B cell (primary cell): Measurements from ENCODE around the gene CPD. TPM values are rescaled to one million over a fixed set of nuclear protein-coding genes. Genes with fewer than 3 reads are reported as not detected.

Experiments
- ATAC-seq: fragments of 200-7000 bp; cut with Tn5 transposase; one replicate; pipeline ENCODE4 v1.10.0; 2021; ENCODE audit warnings: low read depth, mild to moderate bottlenecking, moderate number of reproducible peaks, moderate library complexity
- CTCF ChIA-PET: fragments of 350-600 bp; sonication (Branson Sonifier 250); formaldehyde crosslinking; loops from one replicate; lab custom pipeline; 2021; ENCODE audit warnings: antibody characterized with exemption, inconsistent platforms; lab: Charles Lee
- POLR2A ChIA-PET: fragments of 350-600 bp; sonication (Branson Sonifier 250); formaldehyde crosslinking; loops from one replicate; lab custom pipeline; 2021; ENCODE audit warnings: antibody characterized with exemption; lab: Charles Lee
- DNase-seq: peaks from one replicate; pipeline ENCODE4 v3.0.0; 2013
- H2AFZ ChIP-seq: 2 replicates; pipeline ENCODE4 v1.6.1; 2012; ENCODE audit warnings: mild to moderate bottlenecking, low read depth, low read length; ENCODE audit not compliant: insufficient read depth, poor library complexity, severe bottlenecking
- H3K27ac ChIP-seq, 2 donors: 1 replicate in 1 of 2; 2 replicates in 1 of 2; pipeline ENCODE4 v1.5.1; 2012 to 2013; ENCODE audit warnings: low read length in 2 of 2, mild to moderate bottlenecking in 2 of 2, moderate library complexity in 1 of 2
- H3K27me3 ChIP-seq, 4 experiments: fragments of 200-600 bp in 1 of 4; sonication (generic) in 1 of 4; replicated peaks in 1 of 4; 1 replicate in 2 of 4; 2 replicates in 2 of 4; pipeline versions ENCODE4 v1.6.1 to v1.7.0; 2013 to 2016; ENCODE audit warnings: low read length in 3 of 4, mild to moderate bottlenecking in 2 of 4, mixed read lengths in 1 of 4, moderate library complexity in 1 of 4; ENCODE audit not compliant: insufficient read depth in 4 of 4, control insufficient read depth in 3 of 4; ENCODE audit errors: control extremely low read depth in 1 of 4
- H3K36me3 ChIP-seq, 2 experiments: replicated peaks in 1 of 2; 1 replicate in 1 of 2; 2 replicates in 1 of 2; pipeline versions ENCODE4 v1.6.1 to v1.7.1; 2013; ENCODE audit warnings: low read length in 1 of 2; ENCODE audit not compliant: insufficient read depth in 2 of 2, control insufficient read depth in 1 of 2; ENCODE audit errors: control extremely low read depth in 1 of 2, extremely low read depth in 1 of 2
- H3K4me1 ChIP-seq, 2 donors: fragments of 200-600 bp in 1 of 2; sonication (generic) in 1 of 2; 1 replicate in 1 of 2; 2 replicates in 1 of 2; pipeline versions ENCODE4 v1.5.1 to v1.6.1; 2013 to 2017; ENCODE audit warnings: low read length in 2 of 2; ENCODE audit not compliant: control insufficient read depth in 2 of 2, insufficient read depth in 2 of 2
- H3K4me2 ChIP-seq: replicated peaks from 2 replicates; pipeline ENCODE3; 2012; ENCODE audit warnings: mild to moderate bottlenecking, low read depth, low read length; ENCODE audit not compliant: poor library complexity, severe bottlenecking
- H3K4me3 ChIP-seq, 5 experiments: fragments of 200-600 bp in 1 of 5; sonication (generic) in 1 of 5; 1 replicate in 3 of 5; 2 replicates in 2 of 5; pipeline versions ENCODE4 v1.5.1 to v1.7.0; 2011 to 2016; ENCODE audit warnings: low read length in 4 of 5, mild to moderate bottlenecking in 4 of 5, low read depth in 2 of 5, control low read depth in 1 of 5, moderate library complexity in 1 of 5; ENCODE audit not compliant: insufficient read depth in 1 of 5; ENCODE audit errors: control extremely low read depth in 1 of 5, extremely low read depth in 1 of 5
- H3K79me2 ChIP-seq: fragments of 200-600 bp; sonication (generic); one replicate; pipeline ENCODE4 v1.6.0; 2016; ENCODE audit warnings: low read length; ENCODE audit not compliant: control insufficient read depth, insufficient read depth
- H3K9ac ChIP-seq: fragments of 200-600 bp; sonication (generic); 2 replicates; pipeline ENCODE4 v1.6.1; 2017; ENCODE audit warnings: mild to moderate bottlenecking, low read length, moderate library complexity
- H3K9me3 ChIP-seq, 3 donors: one replicate each; pipeline versions ENCODE4 v1.6.1 to v1.7.1; 2013; ENCODE audit warnings: low read length in 2 of 3; ENCODE audit not compliant: control insufficient read depth in 2 of 3, insufficient read depth in 1 of 3; ENCODE audit errors: control extremely low read depth in 1 of 3
- H4K20me1 ChIP-seq: 2 replicates; pipeline ENCODE4 v1.6.0; 2012; ENCODE audit warnings: mild to moderate bottlenecking, low read length; ENCODE audit not compliant: insufficient read depth, control insufficient read depth, poor library complexity, severe bottlenecking
- H3K27ac Mint-ChIP-seq: one replicate; pipeline ENCODE4 v1.8.0; 2021; ENCODE audit warnings: mixed read lengths
- H3K27me3 Mint-ChIP-seq: one replicate; pipeline ENCODE4 v1.8.0; 2021; ENCODE audit warnings: mixed read lengths
- H3K4me1 Mint-ChIP-seq: one replicate; pipeline ENCODE4 v1.8.0; 2021; ENCODE audit warnings: mixed read lengths
- H3K4me3 Mint-ChIP-seq: one replicate; pipeline ENCODE4 v1.8.0; 2021; ENCODE audit warnings: mixed read lengths
- H3K9me3 Mint-ChIP-seq: one replicate; pipeline ENCODE4 v1.8.0; 2022; ENCODE audit warnings: mixed read lengths; ENCODE audit not compliant: insufficient read depth
- EZH2 ChIP-seq: IDR thresholded peaks from 2 replicates; pipeline ENCODE4 v1.6.1; 2012; ENCODE audit warnings: borderline replicate concordance, low read depth, mild to moderate bottlenecking, moderate library complexity, low read length; ENCODE audit not compliant: insufficient read depth, poor library complexity, severe bottlenecking
- WGBS: methylation state at CpG from one replicate; pipeline ENCODE4 v1.1.5; 2013; ENCODE audit warnings: missing lambda C conversion rate; ENCODE audit not compliant: insufficient coverage; 5-methylcytosine and 5-hydroxymethylcytosine counted together
- intact Hi-C: fragments of 100-400 bp; cut with micrococcal nuclease; formaldehyde crosslinking; loops from one replicate; pipeline ENCODE4 v1.10.0; 2022
- polyA plus RNA-seq: library from polyadenylated mRNA; depleted of rRNA; stranded (reverse); fragments of >200 nt; gene quantifications from 2 replicates; pipeline ENCODE4 v1.2.3, GENCODE V29; 2012
- total RNA-seq, 2 donors: library from RNA; stranded (reverse); fragments of 120-200 nt in 1 of 2; gene quantifications; 1 replicate in 1 of 2; 2 replicates in 1 of 2; pipeline versions ENCODE4 v1.2.3 to v1.2.4, GENCODE V29; 2013 to 2022
- TF ChIP-seq, protein P1 (sequence below): fragments of 200-600 bp; IDR thresholded peaks from one replicate; pipeline ENCODE4 v1.8.0; 2022; ENCODE audit warnings: antibody characterized with exemption, mild to moderate bottlenecking

The CPD gene
- total and polyA plus RNA-seq, 2 donors (not counting 1 experiment from before 2014, with no cell fraction given), result 1.5 to 15.6 TPM

GRCh38 chr17:30477774-30478115 lies 99.0 kb downstream of the CPD start:
- Histone ChIP-seq H3K4me2 (peak overlapping the region; percentile 77), H3K4me1 (peaks cover 20 to 22% of the 10 kb centered on the region in 2 donors), H4K20me1 (peaks cover 6% of the 10 kb centered on the region), H3K79me2 (peaks cover 37% of the 10 kb centered on the region), H3K9me3 (peaks cover 0 to 2% (median 0%) of the 10 kb centered on the region in 3 donors), H2AFZ (peak overlapping the region; percentile 100), H3K27me3 (no peaks in the 10 kb centered on the region), H3K9ac (peak overlapping the region; percentile 99), H3K27ac (peak overlapping the region; percentile 92 to 99), H3K4me3 (peak overlapping the region; percentile 77 to 93 (median 81)), H3K36me3 (peaks cover 0 to 31% of the 10 kb centered on the region in 2 experiments)
- no peak for TF ChIP-seq EZH2
- TF ChIP-seq, protein P1, sequence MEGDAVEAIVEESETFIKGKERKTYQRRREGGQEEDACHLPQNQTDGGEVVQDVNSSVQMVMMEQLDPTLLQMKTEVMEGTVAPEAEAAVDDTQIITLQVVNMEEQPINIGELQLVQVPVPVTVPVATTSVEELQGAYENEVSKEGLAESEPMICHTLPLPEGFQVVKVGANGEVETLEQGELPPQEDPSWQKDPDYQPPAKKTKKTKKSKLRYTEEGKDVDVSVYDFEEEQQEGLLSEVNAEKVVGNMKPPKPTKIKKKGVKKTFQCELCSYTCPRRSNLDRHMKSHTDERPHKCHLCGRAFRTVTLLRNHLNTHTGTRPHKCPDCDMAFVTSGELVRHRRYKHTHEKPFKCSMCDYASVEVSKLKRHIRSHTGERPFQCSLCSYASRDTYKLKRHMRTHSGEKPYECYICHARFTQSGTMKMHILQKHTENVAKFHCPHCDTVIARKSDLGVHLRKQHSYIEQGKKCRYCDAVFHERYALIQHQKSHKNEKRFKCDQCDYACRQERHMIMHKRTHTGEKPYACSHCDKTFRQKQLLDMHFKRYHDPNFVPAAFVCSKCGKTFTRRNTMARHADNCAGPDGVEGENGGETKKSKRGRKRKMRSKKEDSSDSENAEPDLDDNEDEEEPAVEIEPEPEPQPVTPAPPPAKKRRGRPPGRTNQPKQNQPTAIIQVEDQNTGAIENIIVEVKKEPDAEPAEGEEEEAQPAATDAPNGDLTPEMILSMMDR, result no peak
- intact Hi-C loops, result loop anchor here (1.0 to 5.0 kb wide), 6 partner anchors 75 to 360 kb away; partner anchors contain the start of genes CPD, CRLF3 and NSRP1
- ChIA-PET CTCF (interaction anchor here (0.6 to 2.2 kb wide), 5 partner anchors 11 to 372 kb away, joined by 5 to 7 read pairs (median 5); no protein-coding TSS in a partner anchor), POLR2A (interaction anchor here (0.6 to 1.5 kb wide), 2 partner anchors 123 to 558 kb away, joined by 4 read pairs; no protein-coding TSS in a partner anchor)
- no peaks in the 10 kb centered on the region for H3K27me3 Mint-ChIP-seq
- peak overlapping the region; percentile 94 for H3K4me3 Mint-ChIP-seq
- DNase-seq (peak; percentile 74), ATAC-seq (peak; percentile 7)
- H3K9me3 Mint-ChIP-seq, result no peaks in the 10 kb centered on the region
- H3K27ac Mint-ChIP-seq, result peak overlapping the region; percentile 96
- peaks cover 34% of the 10 kb centered on the region for H3K4me1 Mint-ChIP-seq
- WGBS, result 0% methylated on average over 8 of the region's 9 CpGs

- Histone ChIP-seq H3K9me3 (no peaks in the 10 kb centered on the region), H4K20me1 (peaks cover 14% of the 10 kb centered on the region), H2AFZ (no peak overlapping the region), H3K27ac (no peak overlapping the region), H3K9ac (no peak overlapping the region), H3K4me3 (no peak overlapping the region), H3K4me2 (no peak overlapping the region), H3K27me3 (no peaks in the 10 kb centered on the region), H3K4me1 (peaks cover 12 to 16% of the 10 kb centered on the region in 2 donors), H3K79me2 (peaks cover 45% of the 10 kb centered on the region), H3K36me3 (peaks cover 2 to 71% of the 10 kb centered on the region in 2 experiments)
- no peak overlapping the region for H3K4me3 Mint-ChIP-seq
- no peak for DNase-seq
- H3K27me3 Mint-ChIP-seq, result no peaks in the 10 kb centered on the region
- CTCF ChIA-PET, result interaction anchor here (1.0 kb wide), 1 partner anchor 10 kb away, joined by 4 read pairs; no protein-coding TSS in a partner anchor
- POLR2A ChIA-PET, result interaction anchor here (0.6 kb wide), 1 partner anchor 1366 kb away, joined by 4 read pairs; no protein-coding TSS in a partner anchor
- TF ChIP-seq EZH2, result no peak
- TF ChIP-seq, protein P1, result no peak
- H3K27ac Mint-ChIP-seq, result no peak overlapping the region
- peaks cover 18% of the 10 kb centered on the region for H3K4me1 Mint-ChIP-seq
- intact Hi-C loops, result no loop called here
- no peaks in the 10 kb centered on the region for H3K9me3 Mint-ChIP-seq
- ATAC-seq, result no peak
These were observed 103.8 kb downstream of the CPD start for GRCh38 chr17:30482555-30482954.
